ENCODE measurements around the gene STARD8.

DNA sequence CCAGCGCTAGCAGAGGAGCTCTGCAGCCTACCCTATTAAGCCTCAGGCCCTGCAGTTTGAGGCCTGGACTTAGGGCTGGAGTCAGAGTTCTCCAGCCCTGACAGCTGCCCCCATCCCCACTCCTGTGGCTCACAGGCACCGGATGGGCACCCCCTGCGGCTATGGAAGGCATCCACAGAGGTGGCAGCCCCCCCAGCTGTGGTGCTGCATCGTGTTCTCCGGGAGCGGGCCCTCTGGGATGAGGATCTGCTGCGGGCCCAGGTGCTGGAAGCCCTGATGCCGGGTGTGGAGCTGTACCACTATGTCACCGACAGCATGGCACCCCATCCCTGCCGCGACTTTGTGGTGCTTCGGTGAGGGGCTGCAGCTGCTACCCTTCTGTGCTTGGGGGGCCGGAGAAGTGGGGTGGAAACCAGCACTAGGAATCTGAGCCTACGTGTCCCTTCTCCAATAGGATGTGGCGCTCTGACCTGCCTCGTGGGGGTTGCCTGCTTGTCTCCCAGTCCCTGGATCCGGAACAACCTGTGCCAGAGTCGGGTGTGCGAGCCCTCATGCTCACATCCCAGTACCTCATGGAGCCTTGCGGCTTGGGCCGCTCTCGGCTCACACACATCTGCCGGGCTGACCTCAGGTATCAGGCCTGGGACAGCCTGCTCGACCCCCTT, 76.2 kb downstream of the STARD8 start:
- TF ChIP-seq, protein P1, sequence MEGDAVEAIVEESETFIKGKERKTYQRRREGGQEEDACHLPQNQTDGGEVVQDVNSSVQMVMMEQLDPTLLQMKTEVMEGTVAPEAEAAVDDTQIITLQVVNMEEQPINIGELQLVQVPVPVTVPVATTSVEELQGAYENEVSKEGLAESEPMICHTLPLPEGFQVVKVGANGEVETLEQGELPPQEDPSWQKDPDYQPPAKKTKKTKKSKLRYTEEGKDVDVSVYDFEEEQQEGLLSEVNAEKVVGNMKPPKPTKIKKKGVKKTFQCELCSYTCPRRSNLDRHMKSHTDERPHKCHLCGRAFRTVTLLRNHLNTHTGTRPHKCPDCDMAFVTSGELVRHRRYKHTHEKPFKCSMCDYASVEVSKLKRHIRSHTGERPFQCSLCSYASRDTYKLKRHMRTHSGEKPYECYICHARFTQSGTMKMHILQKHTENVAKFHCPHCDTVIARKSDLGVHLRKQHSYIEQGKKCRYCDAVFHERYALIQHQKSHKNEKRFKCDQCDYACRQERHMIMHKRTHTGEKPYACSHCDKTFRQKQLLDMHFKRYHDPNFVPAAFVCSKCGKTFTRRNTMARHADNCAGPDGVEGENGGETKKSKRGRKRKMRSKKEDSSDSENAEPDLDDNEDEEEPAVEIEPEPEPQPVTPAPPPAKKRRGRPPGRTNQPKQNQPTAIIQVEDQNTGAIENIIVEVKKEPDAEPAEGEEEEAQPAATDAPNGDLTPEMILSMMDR (conservative IDR thresholded peaks at IDR 0.05; ENCODE audit: low read depth, low read length): no peak
- no peak for TF ChIP-seq EZH2 (IDR thresholded peaks at IDR 0.05; ENCODE audit: borderline replicate concordance, low read depth, low read length, poor library complexity, severe bottlenecking)
